SK-N-SH treated with all-trans-retinoic acid at 6 μM for 48 hours (cell line): ENCODE measurements around the gene TGOLN2.

ENCODE experiments used
- ATAC-seq: fragments of 200-7000 bp; cut with Tn5 transposase; 3 replicates; pipeline ENCODE4 v1.9.1; 2020; ENCODE audit warnings: mild to moderate bottlenecking, moderate library complexity
- ARNTL ChIP-seq: fragments of 450-650 bp; formaldehyde crosslinking; IDR thresholded peaks from 2 replicates; pipeline ENCODE4 v1.5.0; 2020; ENCODE audit warnings: low read depth, mild to moderate bottlenecking, moderate library complexity, borderline replicate concordance
- BACH2 ChIP-seq: fragments of 250-450 bp; sonication (Bioruptor Pico); IDR thresholded peaks from 2 replicates; pipeline ENCODE4 v1.9.0; 2021; ENCODE audit warnings: mild to moderate bottlenecking, borderline replicate concordance
- CREB5 ChIP-seq: fragments of 250-450 bp; sonication (Bioruptor Pico); IDR thresholded peaks from 2 replicates; pipeline ENCODE4 v1.5.1; 2020; ENCODE audit warnings: low read depth, mild to moderate bottlenecking, moderate library complexity
- CSRNP3 ChIP-seq: fragments of 250-450 bp; sonication (Bioruptor Pico); IDR thresholded peaks from 2 replicates; pipeline ENCODE4 v1.5.1; 2021; ENCODE audit warnings: mild to moderate bottlenecking, moderate library complexity
- GLIS3 ChIP-seq: fragments of 250-450 bp; sonication (Bioruptor Pico); IDR thresholded peaks from 2 replicates; pipeline ENCODE4 v1.5.0; 2020; ENCODE audit warnings: mild to moderate bottlenecking, moderate library complexity
- ISL1 ChIP-seq: fragments of 250-450 bp; sonication (Bioruptor Pico); IDR thresholded peaks from 2 replicates; pipeline ENCODE4 v2.1.2; 2022; ENCODE audit warnings: mild to moderate bottlenecking, moderate library complexity
- OSR1 ChIP-seq: fragments of 250-450 bp; sonication (Bioruptor Pico); IDR thresholded peaks from 2 replicates; pipeline ENCODE4 v1.8.0; 2022; ENCODE audit warnings: moderate library complexity, mild to moderate bottlenecking, inconsistent platforms
- POU6F1 ChIP-seq: fragments of 250-450 bp; sonication (Bioruptor Pico); IDR thresholded peaks from 2 replicates; pipeline ENCODE4 v1.8.0; 2021; ENCODE audit warnings: low read depth, mild to moderate bottlenecking, moderate library complexity, borderline replicate concordance
- PPARA ChIP-seq: fragments of 250-450 bp; sonication (Bioruptor Pico); IDR thresholded peaks from 2 replicates; pipeline ENCODE4 v1.5.0; 2020; ENCODE audit warnings: mild to moderate bottlenecking, borderline replicate concordance
- TSHZ2 ChIP-seq: fragments of 250-450 bp; sonication (Bioruptor Pico); IDR thresholded peaks from 2 replicates; pipeline ENCODE4 v1.5.0; 2020; ENCODE audit warnings: mild to moderate bottlenecking, moderate library complexity
- ZFP3 ChIP-seq: fragments of 250-450 bp; sonication (Bioruptor Pico); IDR thresholded peaks from 2 replicates; pipeline ENCODE4 v1.5.0; 2020; ENCODE audit warnings: mild to moderate bottlenecking, moderate library complexity
- ZNF565 ChIP-seq: fragments of 450-650 bp; formaldehyde crosslinking; conservative IDR thresholded peaks from 2 replicates; pipeline ENCODE4 v1.5.0; 2020; ENCODE audit warnings: low read depth, mild to moderate bottlenecking, moderate library complexity
- ZNF70 ChIP-seq: fragments of 450-650 bp; formaldehyde crosslinking; IDR thresholded peaks from 2 replicates; pipeline ENCODE4 v1.5.0; 2020; ENCODE audit warnings: mild to moderate bottlenecking, moderate library complexity
- ZNF8 ChIP-seq: fragments of 450-650 bp; formaldehyde crosslinking; IDR thresholded peaks from 2 replicates; pipeline ENCODE4 v1.5.0; 2020; ENCODE audit warnings: mild to moderate bottlenecking, moderate library complexity

Gene TGOLN2

GRCh38 chr2:85355521-85355920, 27.7 kb upstream of the TGOLN2 start:
- ATAC-seq = no peak
- no peak for TF ChIP-seq ZNF70 (CRISPR knock-in tag)
- TF ChIP-seq GLIS3 (CRISPR knock-in tag) = no peak
- TF ChIP-seq CREB5 (CRISPR knock-in tag) = no peak
- TF ChIP-seq ZNF8 (CRISPR knock-in tag) = no peak
- no peak for TF ChIP-seq ISL1 (CRISPR knock-in tag)
- no peak for TF ChIP-seq BACH2 (CRISPR knock-in tag)
- no peak for TF ChIP-seq ARNTL
- TF ChIP-seq TSHZ2 (CRISPR knock-in tag) = no peak

GRCh38 chr2:85355073-85355410, 27.3 kb upstream of the TGOLN2 start:
- ATAC-seq = no peak; the same call in 1 of the 3 replicates
- TF ChIP-seq GLIS3 (CRISPR knock-in tag) (no peak), PPARA (CRISPR knock-in tag) (no peak), ZNF565 (CRISPR knock-in tag) (no peak), TSHZ2 (CRISPR knock-in tag) (no peak)

GRCh38 chr2:85354286-85355072, 26.7 kb upstream of the TGOLN2 start, which contains the start of the genes ELMOD3 and RETSAT:
TSS of gene ELMOD3 (plus strand) at chr2:85354769. CDS start at chr2:85357199, 2,430 bp downstream.
TSS of gene RETSAT (minus strand) at chr2:85354528. CDS start at chr2:85354507, 21 bp downstream.
- peak; percentile 99 for ATAC-seq
- no peak for TF ChIP-seq OSR1 (CRISPR knock-in tag)
- TF ChIP-seq ZNF70 (CRISPR knock-in tag) = 0 out of 2 replicates have a peak, but pooled peaks have one; percentile 59
- TF ChIP-seq, all 23 proteins: peak for 1

- peak; percentile 34 for ATAC-seq
- TF ChIP-seq POU6F1 (CRISPR knock-in tag) = no peak
- no peak for TF ChIP-seq ARNTL
- no peak for TF ChIP-seq TSHZ2 (CRISPR knock-in tag)
- TF ChIP-seq ZNF70 (CRISPR knock-in tag) = no peak
- no peak for TF ChIP-seq ZNF565 (CRISPR knock-in tag)
- no peak for TF ChIP-seq GLIS3 (CRISPR knock-in tag)
- TF ChIP-seq ZFP3 (CRISPR knock-in tag) = no peak
- no peak for TF ChIP-seq ZNF8 (CRISPR knock-in tag)
- TF ChIP-seq CSRNP3 (CRISPR knock-in tag) = no peak
- TF ChIP-seq BACH2 (CRISPR knock-in tag) = no peak
These were observed 26.1 kb upstream of the TGOLN2 start for GRCh38 chr2:85353876-85354285.
